ENCODE measurements around the gene DDRGK1.
"Not testable (repeated sequence)": the region's sequence is repeated elsewhere in the genome, so short reads cannot be mapped to it uniquely, and the experiment has no call there.

DDRGK1 gene

DNA sequence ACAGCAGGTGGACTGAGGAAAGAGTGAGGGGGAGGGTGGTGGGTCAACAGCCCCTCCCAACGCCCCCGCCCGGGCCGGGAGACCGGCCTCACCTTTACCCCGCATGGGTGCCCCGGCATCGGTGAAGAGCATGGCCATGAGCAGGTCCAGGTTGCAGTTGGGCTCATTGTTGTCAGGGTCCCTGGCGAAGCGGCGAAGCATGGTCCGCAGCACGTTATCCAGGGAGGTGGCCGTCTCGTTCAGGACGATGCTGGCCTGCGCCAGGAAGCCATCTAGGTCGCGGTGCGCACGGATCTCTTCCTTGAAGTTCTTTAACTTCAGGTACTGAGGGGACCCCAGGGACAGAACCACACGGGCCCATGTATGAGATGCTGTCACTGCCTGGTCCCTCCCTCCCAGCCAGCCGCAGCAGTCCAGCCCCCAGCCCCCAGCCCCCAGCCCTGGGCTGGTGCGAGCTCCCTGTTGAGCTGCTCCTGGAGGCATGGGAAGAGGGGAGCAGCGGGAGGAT is 29.6 kb upstream of the DDRGK1 start:
- no peak for DNase-seq

DNA sequence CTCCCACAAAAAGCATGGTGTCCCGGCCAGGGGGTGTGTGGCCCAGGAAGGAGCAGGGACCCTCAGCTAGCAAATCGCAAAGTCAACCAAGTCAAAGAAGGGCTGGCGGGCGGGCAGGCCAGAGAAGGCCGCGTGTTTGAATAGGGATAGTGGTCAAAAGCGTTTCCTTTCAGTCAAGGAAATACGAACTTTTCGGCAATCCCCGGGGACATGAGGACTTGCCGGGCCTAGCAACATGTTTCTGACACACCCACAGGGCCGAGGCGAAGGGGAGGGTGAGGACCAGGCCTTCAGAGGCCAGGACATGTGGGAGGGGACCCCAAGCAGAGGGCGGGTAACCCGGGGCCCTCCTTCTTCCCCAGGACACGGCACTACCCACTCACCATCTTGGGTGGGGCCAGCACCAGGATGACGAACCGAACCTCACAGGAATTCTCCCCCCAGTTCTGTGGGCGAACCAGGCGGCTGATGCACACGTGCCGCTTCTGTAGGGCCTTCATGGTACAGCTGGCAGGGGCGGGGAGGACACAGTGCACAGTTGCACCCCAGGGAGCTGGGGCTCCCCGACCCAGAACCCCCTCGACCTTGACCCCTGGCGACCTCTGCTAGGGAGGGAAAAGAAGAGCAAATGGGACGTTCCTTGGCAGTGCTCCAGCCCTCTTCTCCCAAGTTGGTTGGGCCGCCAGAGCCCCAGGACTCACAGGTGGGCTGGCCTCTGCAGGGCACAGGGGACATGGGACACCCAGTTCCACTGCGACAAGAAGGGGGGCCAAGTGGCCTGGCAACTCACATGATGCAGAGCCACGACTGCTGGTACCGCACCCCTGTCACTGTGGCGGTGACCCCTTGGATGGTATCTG is 28.9 kb upstream of the DDRGK1 start:
- no peak for DNase-seq

DNA sequence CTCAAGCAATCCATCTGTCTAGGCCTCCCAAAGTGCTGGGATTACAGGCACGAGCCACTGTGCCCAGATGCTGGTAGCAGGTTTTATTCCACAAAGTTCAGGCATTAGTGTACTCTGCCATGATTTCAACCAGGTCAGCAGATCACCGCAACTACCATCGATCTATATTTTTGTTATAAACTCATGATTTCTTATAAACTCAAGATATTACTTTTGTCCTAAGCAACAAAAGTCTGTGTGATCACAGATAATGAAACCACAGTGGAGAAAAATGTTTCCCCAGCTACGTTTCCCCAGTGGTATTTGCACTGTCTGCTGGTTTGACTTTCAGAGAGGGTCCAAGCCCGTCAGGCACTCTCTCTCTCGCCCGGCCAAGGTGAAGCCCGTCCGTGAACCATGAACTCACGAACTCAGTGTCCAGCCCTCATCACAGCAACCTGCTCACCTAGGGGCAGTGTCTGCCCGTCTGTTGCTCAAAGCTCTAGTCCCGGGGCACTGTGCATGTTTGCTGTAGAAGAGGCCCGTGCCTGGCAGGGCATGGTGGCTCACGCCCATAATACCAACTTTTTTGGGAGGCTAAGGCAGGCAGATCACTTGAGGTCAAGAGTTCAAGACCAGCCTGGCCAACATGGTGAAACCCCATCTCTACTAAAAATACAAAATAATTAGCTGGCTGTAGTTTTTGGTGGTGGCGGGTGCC is 27.6 kb upstream of the DDRGK1 start:
- DNase-seq: no peak

DNA sequence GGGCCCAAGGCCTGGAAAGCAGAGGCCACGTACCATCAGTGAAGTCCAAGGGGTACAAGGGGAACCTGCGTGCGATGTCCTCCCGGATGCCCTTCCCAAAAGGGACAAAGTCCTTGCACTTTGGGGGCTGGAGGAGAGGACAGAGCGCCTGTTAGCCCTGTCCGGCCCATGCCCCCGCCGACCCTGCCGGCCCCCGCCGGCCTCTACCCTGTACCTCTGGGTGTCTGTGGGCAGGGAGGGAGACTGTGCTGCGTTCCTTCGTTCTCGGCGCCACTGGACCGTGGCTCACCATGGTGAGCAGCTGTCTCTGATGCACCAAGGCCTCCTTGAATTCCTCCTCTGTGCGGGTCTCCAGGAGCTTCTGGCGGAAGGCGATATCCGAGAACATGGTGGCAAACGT is 26.6 kb upstream of the DDRGK1 start:
- no peak for DNase-seq

DNA sequence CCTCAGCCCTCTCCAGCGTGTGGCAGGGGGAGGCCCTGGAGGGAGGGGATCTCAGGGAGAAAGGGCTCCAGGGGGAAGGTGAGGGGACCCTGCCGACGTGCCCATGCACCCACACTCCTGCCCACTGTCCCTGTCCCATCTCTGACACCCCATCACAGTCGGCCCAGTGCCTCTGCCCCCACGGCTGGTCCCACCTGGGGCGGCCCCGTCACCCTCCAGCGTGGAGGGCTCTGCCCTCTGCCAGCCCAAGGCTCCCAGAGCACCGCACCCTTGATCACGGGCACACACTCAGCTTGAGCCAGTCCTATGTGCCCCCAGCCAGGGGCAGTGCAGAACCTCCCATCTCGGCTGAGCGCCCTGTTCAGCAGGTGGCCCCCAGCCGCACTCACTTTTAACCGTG is 25.3 kb upstream of the DDRGK1 start:
- no peak for DNase-seq

DNA sequence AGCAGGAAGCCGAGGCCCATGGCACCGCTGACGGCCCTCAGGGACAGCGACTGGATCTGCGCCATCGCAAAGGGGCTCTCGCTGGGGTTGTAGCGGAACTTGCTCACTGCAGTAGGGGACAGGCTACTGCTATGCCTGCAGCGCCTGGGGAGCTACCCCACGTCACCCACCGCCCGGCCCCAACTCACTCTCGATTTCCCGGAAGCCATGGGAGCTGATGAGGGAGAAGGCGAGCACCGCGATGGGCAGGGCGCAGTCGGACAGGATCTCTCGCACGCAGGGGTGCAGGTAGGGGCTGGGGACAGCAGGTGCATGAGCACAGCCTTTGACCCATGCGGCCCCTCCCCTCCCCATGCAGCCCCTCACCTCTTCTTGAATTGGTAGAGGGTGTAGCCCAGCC is 24.7 kb upstream of the DDRGK1 start:
- no peak for DNase-seq

DNA sequence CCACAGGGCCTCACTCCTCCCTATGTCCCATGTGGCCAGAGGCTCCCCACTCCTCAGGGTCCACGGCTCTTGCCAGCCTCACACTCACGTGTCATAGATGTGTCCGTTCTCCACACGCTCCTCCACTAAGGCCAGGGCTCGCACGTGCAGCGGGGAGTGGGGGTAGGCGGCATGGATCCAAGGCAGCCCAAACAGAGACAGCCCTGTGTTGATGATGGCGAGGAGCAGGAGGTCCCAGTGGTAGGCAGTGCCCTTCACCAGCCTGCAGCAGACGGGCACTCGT is 24.2 kb upstream of the DDRGK1 start:
- no peak for DNase-seq

DNA sequence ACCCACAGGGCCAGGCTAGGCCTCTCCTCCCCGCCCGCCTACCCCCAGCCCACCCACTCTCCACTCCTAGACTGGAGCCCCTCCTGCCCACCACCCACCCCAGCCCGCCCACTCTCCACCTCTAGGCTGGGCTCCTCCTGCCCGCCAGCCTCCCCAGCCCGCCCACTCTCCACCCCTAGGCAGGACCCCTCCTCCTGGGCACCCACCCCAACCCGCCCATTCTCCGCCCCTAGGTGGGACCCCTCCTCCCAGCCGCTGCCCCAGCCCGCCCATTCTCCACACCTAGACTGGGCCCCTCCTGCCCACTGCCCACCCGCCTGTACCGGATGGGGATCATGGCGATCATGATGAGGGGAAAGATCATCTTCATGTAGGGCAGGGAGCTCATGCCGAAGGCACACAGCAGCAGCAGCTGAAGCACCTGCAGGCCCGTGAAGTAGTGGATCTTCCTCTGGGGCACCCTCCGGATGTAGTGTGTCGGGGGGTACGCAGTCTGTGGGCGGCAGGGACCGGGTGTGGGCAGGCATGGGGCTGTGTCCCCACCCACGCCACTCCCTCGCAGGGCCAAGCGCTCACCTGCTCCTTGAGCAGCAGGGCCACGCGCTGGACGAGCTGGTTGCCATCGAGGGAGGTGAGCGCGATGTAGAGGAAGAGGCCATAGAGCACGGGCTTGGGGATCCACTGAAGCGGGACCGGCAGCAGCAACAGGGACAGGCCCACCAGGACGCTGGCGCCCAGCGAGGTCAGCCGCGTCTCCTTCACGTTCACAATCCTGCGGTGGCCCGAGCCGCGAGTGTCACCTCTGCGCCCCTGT is 23.7 kb upstream of the DDRGK1 start:
- no peak for DNase-seq

DNA sequence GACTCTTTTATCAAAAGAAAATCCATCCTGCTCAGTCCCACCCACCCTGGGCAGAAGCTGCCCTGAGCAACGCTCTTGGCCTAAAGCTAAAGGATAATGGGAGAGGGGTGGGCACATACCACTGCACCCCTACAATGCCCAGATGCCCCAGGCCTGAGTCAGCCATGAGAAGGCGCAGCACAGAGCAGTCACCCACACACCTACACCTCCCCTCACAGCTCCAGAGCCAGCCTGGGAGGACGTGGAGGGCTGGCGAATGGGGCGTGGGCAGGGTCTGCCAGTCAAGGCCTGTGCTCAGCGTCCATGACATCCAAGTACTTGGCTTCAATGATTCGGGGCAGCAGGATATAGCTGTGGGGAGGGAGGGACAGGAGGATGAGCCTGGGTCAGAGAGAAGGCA is 23.0 kb upstream of the DDRGK1 start:
- DNase-seq: no peak

DNA sequence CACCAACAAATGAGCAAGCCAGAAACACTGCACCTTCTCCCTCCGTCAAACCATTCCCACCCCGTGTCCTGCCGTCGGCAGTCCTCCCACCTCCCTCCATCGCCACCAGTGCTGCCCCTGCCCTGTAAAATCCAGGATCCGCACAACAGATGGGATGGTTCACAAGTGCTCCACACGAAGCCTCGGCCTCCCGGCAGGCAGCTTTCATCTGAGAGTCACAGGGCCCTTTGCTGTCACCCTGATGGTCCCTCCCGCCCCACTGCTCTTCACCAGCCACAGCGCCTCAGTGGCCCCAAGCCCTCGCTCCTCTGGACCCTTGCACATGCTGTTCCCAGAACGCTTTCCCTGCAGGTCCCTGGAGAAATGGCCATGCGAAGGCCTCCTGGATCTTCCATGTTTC is 22.4 kb upstream of the DDRGK1 start:
- DNase-seq: no peak

DNA sequence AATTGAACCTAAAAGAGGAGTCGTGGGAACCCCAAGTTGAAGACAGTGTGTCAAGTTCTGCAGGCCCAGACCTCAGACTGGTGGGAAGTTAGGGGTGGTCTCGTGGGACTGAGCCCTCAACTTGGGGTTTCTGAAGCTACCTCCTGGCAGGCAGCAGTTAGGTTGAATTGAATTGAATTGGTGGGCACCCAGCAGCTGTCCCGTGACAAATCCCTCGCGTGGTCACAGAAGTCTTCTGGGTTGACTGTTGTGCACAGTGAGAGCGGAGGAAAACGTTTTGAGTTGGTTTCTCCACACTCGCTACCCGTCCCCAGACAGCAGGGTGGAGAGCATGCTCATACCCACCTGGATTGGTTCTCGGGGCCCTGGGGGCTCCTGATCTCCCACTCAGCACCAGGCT is 21.6 kb upstream of the DDRGK1 start:
- DNase-seq: no peak

DNA sequence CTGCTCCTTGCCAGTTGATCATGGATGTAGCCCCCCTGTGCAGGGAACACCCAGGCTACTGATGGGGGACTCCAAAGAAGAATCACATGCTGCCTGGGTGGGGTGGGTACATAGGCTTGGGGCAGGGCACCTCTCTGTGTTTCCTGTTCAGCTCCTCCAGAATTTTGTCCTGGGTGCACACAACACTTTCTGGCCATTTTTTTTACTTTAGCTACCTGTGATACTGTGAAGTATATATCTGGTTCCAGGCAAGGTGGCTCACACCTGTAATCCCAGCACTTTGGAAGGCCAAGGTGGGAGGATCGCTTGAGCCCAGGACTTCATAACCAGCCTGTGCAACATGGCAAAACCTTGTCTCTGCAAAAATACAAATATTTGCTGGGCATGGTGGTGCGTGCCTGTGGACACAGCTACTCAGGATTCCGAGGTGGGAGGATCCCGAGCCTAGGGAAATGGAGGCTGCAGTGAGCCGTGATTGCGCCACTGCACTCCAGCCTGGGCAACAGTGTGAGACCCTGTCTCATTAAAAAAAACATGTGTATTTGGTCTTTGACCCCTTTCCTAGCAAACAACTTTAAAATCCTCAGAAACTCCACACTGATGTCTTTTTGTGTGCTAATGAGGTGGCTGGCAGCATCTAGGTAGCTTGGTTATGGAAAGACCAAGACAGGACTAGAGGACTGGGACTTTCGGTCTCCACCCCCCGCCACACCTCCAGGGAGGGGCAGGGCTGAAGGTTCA is 20.4 kb upstream of the DDRGK1 start:
- no peak for DNase-seq

DNA sequence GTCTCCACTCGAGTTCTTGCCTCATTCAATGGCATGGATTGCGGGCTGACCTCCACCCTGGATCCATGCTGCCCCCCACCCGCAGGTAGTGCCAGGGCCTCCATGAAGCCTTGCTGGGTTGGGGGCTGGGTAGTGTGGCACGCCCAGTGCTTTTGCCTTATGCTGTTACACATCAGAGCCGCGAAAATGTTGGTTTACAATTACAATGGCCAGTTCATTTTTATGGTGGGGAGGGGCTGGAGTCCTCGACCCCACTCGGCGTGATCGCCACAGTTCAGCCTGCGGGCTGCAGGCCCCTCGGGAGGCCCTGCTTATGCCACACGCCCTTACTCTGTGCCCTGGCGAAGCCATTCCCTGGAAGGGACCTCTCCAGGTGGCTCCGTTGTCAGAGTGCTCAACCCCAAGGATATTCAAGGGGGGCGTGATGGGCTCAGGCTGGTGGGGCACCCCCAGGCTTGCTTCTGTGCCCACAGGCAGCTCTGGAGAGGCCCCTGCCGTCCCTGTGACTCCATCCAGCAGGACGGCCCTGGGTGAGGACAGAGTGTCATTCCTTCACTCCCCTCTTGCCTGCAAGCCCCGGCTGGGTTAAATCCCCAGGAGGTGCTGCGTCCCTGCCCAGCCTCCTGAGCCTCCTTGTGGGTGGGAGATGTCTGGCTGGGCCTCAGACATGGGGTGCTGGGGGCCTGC is 19.7 kb upstream of the DDRGK1 start:
- DNase-seq: no peak

DNA sequence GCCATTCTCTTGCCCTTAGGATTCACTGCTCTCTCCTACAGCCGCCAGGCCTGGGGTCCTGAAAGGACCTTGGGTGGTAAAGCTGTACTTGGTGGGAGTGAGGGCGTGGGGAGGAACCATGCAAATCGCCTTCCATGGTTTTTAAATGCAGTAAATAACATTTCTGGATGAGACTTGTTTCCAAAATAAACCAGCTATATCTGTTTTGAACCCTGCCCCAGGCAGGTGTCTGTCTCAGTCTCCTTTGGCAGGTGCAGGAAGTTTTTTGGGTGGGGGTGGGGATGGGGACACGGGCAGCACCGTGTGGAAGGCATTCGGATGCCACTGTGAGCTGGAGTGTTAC is 19.1 kb upstream of the DDRGK1 start:
- no peak for DNase-seq

DNA sequence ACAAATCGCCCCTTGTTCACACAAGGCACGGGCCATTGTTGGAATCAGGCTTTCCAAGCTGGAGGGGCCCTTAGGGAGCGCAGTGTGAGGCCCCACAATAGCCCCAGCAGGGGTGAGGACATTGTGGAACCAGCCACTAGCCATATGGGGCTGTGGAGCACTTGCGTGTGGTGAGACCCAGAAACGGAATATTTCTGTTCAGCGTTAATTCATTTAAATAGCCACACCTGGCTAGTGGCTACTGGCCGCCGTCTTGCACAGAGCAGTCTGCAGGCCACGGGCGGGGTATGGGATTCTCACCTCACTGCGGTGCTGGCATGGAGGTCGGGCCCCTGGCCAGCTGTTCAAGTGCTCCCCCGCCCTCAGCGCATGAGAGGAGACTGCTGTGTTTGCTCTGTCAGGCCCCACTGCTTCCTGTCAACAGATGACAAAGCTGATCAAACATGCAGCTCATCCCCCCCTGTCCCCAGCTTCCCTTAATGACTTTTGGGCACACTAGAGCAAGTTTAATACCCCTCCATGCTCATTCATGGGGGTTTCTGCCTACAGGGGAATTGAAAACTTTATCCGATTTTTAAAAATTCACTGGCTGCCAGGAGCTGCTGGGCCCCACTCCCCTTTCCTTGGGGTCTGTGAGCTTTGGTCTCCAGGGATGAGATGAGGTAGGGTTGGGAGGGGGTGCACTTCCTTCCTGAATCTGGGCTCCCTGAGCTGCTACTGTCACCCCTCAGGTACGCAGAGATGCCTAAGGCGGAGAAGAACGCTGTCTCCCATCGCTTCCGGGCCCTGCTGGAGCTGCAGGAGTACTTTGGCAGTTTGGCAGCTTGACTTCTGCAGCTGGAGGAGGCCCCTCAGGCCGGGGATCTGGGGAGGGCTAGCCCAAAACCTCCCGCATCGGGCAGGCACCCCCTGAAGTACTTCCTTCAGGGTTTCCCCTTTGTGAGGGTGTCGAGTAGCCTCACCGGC is 18.4 kb upstream of the DDRGK1 start:
- DNase-seq: peak in 1 of 2 donors; percentile 84

DNA sequence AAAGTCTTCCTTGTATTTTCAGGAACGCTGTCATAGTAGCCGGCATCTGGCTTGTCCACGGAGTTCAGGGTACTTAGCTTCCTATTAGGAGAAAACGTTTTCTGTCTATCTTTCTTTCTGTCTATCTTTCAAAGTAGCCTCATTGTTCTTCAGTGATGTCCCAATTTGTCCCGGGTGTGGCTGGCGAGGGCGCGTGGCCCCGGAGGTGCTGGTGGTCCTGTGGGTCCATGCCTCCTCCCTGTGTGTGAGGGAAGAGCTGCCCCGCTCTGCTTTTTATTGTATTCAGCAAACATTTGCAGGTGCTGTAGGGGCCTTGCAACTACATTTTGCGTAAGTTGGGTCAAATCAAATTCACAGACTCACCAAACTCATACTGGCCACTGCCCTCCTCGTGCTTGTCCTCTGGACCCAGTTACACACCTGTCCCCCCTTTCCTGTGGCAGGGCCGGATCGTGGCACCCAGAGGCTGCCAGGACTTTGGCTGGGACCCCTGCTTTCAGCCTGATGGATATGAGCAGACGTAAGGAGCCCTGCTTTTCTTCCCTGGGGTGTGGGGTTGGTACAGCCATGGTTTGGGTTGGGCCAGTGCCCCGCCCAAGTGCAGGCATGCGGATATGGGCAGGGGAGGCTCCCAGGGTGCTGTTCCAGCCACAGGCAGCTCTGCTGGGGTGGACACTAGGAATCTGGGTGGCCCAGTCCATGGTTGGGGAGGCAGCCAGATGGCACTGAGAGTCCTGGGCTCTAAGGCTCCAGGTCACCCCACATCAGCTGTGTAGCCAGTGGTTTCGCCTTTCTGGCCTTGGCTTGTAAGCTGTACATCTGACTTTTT is 17.1 kb upstream of the DDRGK1 start:
- no peak for DNase-seq

DNA sequence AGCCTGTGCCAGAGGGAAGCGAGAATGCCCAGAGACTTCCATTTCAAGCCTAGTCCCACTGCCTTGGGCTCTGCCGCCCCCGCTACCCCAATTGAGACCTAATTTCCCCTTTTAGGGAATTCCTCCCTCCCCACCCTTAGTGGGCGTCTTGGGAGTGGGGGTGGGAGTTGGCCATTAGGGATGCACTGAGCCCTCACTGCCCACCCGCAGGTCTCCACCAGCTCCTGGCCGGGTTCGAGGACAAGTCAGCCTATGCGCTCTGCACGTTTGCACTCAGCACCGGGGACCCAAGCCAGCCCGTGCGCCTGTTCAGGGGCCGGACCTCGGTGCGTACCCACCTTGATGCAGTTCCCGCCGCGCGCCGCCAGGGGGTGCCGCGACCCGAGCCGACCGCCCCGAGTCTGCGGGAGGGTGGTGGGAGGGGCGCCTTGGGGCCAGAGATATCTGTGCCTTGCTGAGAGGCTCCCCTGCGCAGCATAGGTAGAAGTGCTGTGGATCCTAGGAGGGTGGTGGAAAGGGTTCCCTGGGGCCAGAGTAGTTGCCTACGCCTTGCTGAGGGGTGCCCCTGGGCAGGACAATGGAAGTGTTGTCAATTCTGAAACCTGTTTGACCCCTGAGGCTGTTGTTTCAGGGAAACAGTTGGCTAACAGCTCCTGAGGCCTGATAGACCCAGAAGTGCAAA is 14.0 kb upstream of the DDRGK1 start:
- DNase-seq: peak; percentile 30 to 31

DNA sequence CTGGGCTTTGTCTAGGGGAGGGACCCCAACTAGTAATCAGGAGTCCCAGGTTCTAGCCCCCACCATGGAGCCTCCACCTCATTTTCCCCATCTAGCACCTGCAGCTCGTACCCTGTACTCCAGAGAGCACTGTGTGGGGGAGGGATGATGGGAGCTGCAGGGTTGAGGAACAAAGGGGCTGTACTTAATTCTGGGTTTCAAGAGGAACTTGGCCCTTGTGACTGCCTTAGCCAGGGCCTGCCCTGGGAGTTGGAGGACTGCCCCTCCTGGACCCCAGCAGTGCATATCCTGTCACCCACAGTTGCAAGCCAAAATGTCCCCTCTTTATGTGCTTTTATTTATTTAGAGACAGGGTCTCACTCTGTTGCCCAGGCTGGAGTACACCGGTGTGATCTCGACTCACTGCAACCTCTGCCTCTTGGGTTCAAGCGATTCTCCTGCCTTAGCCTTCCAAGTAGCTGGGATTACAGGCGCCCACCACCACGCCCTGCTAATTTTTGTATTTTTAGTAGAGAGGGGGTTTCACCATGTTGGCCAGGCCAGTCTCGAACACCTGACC is 11.0 kb upstream of the DDRGK1 start:
- not testable (repeated sequence) for DNase-seq

DNA sequence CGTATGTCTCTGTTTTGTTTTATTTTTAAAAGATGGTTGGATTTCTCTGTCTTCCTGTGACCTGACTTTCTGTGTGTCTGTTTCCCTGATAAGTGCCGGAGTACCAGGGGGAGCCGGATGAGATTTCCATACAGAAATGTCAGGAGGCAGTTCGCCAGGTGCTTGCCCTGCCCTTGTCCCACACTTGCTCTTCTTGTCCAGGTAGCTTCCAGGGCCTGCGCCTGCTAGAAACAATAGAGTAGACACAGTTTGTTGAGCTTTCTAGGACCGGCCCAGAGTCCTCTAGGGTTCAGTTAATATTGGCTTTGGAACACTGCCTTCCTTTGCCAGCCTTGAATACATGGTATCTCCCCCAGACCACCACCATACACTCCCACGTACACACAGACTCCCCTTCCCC is 8.7 kb upstream of the DDRGK1 start:
- no peak for DNase-seq
